ENCODE results near the gene PRKCE.

Gene PRKCE

GRCh38 chr2:46161911-46162310 is 510.4 kb downstream of the PRKCE start:
- no peak for DNase-seq (ENCODE audit: low read depth, low spot score)
- no peak overlapping the region for H3K27ac ChIP-seq

DNA sequence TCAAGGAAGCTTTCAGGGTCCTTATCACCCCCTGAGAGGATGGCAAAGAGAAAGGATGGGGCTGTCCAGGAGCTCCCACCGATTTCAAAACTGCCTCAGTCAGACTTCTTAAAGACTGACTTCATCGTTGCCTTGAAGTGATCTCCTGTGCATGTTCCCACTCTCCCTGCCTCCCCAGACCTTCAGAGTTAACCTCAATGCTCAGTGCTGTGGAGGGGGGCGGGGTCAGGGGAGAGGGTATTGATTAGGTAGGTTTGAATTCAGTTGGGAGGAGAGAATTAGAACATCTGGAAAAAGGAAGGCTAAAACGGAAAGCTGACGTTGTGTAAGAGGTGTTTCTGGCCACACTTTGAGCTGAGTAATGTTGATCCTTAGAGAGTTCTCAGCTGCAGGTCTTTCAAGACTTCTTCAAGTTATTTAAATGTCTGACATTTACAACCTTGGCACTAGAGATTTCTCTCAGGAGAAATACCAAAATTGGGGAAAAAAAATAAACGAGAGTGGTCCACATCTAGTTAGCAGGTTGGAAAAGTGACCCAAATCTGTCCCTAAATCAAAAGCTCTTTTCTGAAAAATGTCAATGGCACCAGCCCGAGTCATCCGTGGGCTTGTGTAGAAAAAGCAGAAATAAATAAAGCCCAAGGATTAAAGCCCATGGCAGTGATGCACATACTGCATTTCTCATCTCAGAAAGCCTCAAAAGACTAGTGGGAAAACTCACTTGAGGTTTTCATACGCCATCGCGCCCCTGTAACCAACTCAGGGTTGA is 511.0 kb downstream of the PRKCE start:
- no peak overlapping the region for H3K27ac ChIP-seq
- no peak for DNase-seq (ENCODE audit: low read depth, low spot score)

DNA sequence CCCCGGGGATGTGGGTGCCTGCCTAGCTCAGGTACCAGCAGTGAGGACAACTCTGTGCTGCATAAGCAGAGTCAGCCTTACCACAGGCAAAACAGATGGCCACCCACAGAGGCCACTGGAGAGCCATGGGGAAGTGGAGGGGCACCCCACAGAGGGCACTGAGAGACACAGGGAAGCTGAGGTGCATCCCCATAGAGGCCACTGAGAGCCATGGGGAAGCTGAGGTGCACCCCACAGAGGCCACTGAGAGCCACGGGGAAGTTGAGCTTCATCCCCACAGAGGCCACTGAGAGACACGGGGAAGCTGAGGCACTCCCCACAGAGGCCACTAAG is 511.6 kb downstream of the PRKCE start:
- H3K27ac ChIP-seq, result no peak overlapping the region
- no peak for DNase-seq (ENCODE audit: low read depth, low spot score)

DNA sequence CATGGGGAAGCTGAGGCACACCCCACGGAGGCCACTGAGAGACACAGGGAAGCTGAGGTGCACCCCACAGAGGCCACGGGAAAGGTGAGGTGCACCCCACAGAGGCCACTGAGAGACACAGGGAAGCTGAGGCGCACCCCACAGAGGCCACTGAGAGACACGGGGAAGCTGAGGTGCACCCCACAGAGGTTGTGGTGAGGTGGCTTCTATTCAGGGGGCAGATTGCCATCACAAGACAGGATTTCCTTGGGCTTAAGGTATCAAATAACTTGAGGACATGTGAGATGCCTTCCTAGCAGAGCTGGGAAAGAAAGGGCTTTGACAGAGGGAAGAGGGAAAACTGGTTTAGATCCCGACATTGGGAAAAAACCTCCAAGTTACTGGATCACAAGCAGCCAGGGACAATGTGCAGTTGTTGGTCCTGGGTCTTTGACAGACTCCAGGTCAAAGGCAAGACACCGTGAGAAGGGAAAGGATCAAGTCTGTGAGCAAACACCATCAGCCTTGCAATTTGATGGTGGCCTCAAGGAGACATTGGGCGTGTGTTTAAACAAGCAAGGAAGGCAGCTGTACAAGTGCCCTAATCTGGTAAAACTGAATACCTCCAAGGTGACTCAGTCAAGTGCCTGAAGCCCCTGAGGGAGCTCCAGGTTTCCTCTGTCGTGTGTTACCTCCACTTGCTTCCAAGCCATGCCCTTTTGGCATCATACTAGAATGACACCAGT is 512.5 kb downstream of the PRKCE start:
- DNase-seq (ENCODE audit: low read depth, low spot score), result peak; percentile 39
- peak overlapping the region; percentile 48 for H3K27ac ChIP-seq

DNA sequence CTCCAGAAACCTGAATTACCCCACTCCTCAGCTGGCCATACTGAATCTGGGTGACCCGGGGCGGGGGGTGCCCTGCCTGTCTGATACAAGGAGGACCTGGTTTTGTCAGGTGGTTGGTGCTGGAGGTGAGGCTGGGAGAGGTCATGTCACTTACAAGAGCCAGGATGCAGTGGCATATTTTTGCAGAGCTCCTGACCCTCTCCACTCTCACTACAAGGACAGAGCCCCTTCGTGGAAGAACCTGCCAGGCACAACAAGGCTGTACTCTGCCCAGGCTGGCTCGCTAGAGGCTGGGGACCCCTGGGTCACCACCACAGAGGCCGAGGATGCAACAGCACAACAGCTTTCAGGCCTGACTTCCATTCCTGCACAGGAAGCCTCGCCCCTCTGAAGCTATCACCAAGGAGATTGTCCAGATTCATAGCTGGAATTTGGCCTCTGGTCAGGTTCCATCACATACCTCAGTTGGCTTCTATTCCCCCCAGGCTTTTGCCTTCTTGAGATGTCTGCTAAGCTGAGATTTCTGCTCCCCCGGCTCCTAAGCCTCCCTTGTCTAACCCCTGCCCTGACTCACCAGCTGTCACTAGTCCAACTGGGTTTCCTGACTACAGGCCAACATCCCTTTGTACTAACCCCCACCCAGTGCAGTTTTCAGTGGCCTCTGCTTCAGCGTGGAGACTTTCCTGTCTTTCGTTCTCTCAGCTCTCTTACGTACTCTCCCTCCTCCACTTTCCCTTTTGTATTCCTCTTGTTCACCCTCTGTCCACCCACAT is 513.2 kb downstream of the PRKCE start:
- DNase-seq (ENCODE audit: low read depth, low spot score), result no peak
- peak overlapping the region; percentile 48 for H3K27ac ChIP-seq

- no peak for DNase-seq (ENCODE audit: low read depth, low spot score)
Observed at GRCh38 chr2:46165916-46166315, 514.4 kb downstream of the PRKCE start.

GRCh38 chr2:46167406-46167805 is 515.9 kb downstream of the PRKCE start:
- no peak for DNase-seq (ENCODE audit: low read depth, low spot score)
- no peak overlapping the region for H3K27ac ChIP-seq

More at GRCh38 chr2:46165916-46166315, 514.4 kb downstream of the PRKCE start:
- H3K27ac ChIP-seq, result no peak overlapping the region

- H3K27ac ChIP-seq, result no peak overlapping the region
- DNase-seq (ENCODE audit: low read depth, low spot score), result no peak
Observed at GRCh38 chr2:46167924-46168323, 516.4 kb downstream of the PRKCE start.

DNA sequence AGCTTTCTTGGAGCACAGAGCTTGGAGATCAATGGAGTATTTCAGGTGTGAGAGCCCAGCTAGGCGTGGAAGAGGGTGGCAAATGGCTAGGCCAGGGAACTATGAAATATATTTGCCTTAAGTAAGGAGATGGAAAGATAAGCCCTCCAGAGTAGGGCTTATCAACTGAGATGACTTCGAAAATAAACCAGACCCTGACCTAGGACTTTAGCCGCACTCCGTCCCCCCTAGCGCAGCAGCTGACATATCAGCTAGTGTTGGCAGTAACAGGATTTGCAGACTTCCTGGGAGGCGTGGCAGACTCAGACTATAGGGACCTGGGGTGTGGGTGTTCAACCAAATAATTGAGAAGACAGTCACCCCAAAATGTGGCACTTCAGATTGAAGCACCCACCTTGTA is 518.0 kb downstream of the PRKCE start:
- DNase-seq (ENCODE audit: low read depth, low spot score), result no peak
- no peak overlapping the region for H3K27ac ChIP-seq

DNA sequence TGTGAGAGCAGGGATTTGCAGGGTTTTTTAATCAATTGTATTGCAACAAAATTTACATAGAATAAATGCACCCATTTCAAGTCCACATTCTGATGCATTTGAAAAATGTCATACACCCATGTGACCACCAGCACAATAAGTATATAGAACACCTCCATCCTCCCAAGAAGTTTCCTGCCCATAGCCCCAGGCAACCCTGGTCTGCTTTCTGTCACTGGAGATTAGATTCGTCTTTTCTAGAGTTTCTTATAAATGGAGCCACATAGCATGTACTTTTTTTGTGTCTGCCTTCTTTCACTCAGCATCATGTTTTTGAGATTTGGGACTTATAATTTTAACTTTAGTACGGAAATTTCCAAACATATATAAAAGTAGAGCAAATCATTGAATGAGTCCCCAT is 518.6 kb downstream of the PRKCE start:
- DNase-seq (ENCODE audit: low read depth, low spot score), result no peak
- H3K27ac ChIP-seq, result no peak overlapping the region

- no peak for DNase-seq (ENCODE audit: low read depth, low spot score)
- H3K27ac ChIP-seq, result peak overlapping the region; percentile 89
Observed at GRCh38 chr2:46170611-46171350, 519.3 kb downstream of the PRKCE start.

- DNase-seq (ENCODE audit: low read depth, low spot score), result peak; percentile 45
- peak overlapping the region; percentile 89 for H3K27ac ChIP-seq
Observed at GRCh38 chr2:46171411-46171953, 520.0 kb downstream of the PRKCE start.

DNA sequence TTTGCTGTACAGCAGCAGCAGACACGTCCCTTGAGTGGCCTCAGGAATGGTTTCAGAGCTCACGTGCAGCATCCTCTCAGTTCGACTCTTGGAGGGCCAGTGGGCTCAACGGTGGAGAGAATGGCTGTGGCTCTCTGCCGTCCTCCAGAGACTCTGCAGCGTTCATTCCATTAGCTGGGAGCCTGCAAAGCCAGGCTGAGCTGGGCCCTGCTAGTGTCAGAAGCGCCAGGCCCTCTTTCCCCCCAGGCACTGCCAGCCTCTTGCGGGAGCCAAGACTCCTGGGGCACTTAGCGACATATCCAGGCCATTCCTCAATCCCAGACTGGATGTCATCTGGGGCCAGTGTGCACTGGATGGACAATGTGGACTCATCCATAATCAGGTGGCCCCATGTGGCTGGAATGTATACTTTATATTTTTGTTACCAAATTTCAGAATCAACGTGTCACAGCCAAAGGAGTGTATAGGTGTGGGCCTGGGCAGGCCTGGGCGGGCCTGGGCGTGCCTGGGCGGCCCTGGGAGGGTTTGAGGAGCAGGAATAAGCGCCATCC is 520.6 kb downstream of the PRKCE start:
- peak overlapping the region; percentile 89 for H3K27ac ChIP-seq

GRCh38 chr2:46173030-46173429 is 521.6 kb downstream of the PRKCE start:
- no peak for DNase-seq (ENCODE audit: low read depth, low spot score)
- peak overlapping the region; percentile 89 for H3K27ac ChIP-seq

More for the DNA sequence above, 520.6 kb downstream of the PRKCE start:
- DNase-seq (ENCODE audit: low read depth, low spot score), result peak; percentile 22

DNA sequence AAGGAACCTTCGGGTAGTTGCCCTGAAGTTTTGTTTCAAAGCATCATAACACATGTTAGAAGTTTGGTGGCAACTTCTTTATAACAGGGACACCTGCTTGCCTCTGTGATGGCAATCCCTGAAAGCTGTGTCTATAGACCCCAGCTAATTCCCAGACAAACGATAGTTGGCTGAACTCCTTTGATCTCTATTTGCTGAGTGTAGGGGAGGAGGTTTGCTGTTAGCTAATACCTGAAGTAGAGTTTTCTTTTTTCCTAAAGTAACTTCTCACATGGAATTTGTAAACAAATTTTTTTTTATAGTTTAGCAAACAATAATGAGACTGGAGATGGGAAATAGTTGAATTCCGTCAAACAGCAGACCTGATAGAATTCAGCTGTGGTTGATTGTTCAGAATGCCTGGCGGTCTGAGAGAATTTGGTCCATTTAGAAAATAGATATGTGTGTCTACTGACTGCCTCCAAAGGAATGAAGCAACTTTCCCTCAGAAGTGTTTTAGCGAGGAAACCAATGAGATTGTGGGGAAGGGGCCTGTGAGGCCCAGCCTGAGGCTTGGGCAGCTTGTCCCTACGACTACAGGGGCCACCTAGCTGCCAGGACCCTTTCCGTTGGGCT is 522.3 kb downstream of the PRKCE start:
- H3K27ac ChIP-seq, result no peak overlapping the region
- DNase-seq (ENCODE audit: low read depth, low spot score), result no peak

DNA sequence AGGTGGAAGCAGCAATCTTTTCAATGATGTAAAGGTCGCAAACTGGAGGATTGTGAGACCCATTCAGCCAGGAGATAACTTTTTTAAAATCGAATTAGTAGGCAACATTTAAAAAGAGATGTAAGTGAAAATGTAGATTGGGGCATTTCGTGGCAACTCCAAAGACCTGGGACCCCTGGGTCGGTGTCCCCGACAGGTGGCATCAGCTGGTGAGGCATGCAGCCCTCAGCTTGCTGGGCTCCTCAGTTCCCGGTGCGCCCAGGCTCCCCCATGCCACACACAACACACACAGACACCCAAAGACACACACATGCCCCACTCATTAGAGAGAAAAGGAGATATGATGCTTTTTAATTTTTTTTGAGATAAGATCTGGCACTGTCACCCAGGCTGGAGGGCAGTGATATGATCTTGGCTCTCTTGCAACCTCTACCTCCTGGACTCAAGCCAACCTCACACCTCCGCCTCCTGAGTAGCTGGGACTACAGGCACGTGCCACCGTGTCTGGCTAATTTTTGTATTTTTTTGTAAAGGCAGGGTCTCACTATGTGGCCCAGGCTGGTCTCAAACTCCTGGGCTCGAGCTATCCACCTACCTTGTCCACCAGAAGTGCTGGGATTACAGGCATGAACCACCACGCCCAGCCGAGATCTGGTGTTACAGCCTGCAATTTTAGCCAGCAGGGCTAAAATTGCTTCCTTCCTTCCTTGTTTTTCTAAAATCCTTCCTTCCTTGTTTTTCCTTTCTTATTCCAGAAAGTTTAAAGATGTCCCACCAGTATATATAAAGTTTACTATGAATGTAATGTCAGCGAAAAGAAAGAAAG is 523.1 kb downstream of the PRKCE start:
- H3K27ac ChIP-seq, result no peak overlapping the region
- DNase-seq (ENCODE audit: low read depth, low spot score), result no peak

DNA sequence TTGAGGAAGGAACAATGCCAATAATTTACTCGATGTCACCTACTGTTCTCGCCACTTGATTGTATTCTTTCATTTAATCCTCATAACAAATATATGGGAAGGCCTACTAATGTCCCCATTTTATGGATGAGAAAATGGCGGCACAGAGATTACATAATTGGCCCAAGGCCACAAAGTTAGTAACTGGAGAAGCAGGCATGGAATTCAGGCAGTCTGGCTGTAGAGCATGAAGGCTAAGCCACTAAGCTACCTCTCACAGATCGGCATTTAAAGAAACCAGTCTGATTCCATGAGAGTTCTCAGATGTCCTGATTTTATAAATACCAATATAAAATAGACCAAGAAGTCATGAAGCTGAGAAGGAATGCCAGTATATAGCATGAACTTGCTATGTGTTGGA is 523.9 kb downstream of the PRKCE start:
- no peak for DNase-seq (ENCODE audit: low read depth, low spot score)
- no peak overlapping the region for H3K27ac ChIP-seq

GRCh38 chr2:46177461-46178089 is 526.1 kb downstream of the PRKCE start:
- no peak overlapping the region for H3K27ac ChIP-seq
- no peak for DNase-seq (ENCODE audit: low read depth, low spot score)
